Gastrocnemius medialis (tissue), 4 donors: ENCODE results near the gene BCL2L12.

ENCODE experiments used
- CTCF ChIP-seq, 5 experiments: fragments of 450-650 bp in 3 of 5; fragments of 200-600 bp in 2 of 5; sonication (generic) in 2 of 5; IDR thresholded peaks in 4 of 5; conservative IDR thresholded peaks in 1 of 5; 1 replicate in 4 of 5; 2 replicates in 1 of 5; pipeline ENCODE4 v1.5.1; 2016 to 2019; ENCODE audit warnings: antibody characterized with exemption in 5 of 5, mild to moderate bottlenecking in 3 of 5, moderate library complexity in 3 of 5
- POLR2A ChIP-seq, 2 donors: fragments of 450-650 bp; IDR thresholded peaks; one replicate each; pipeline ENCODE4 v1.6.1; 2017; ENCODE audit warnings: antibody characterized with exemption in 2 of 2, mild to moderate bottlenecking in 2 of 2, moderate library complexity in 2 of 2

GRCh38 chr19:49665036-49665350, 740 bp upstream of the BCL2L12 start:
- no peak for TF ChIP-seq CTCF (IDR thresholded peaks at IDR 0.05 in 4 of 5, conservative IDR thresholded peaks at IDR 0.05 in 1 of 5)
- no peak for TF ChIP-seq POLR2A (IDR thresholded peaks at IDR 0.05)
